ENCODE measurements around the gene CYSTM1.

CYSTM1 gene

GRCh38 chr5:140284013-140284412 is 109.0 kb downstream of the CYSTM1 start:
- FAIRE-seq (no peak), DNase-seq (ENCODE audit: insufficient read length, low spot score) (no peak)

- FAIRE-seq (no peak), DNase-seq (ENCODE audit: insufficient read length, low spot score) (no peak)
Measured at GRCh38 chr5:140286424-140286823, 111.4 kb downstream of the CYSTM1 start.

GRCh38 chr5:140287801-140288521 is 113.0 kb downstream of the CYSTM1 start:
- FAIRE-seq (no peak), DNase-seq (ENCODE audit: insufficient read length, low spot score) (no peak)

- DNase-seq (ENCODE audit: insufficient read length, low spot score) (no peak), FAIRE-seq (no peak)
Measured at GRCh38 chr5:140292212-140293036, 117.4 kb downstream of the CYSTM1 start.
